Fibroblast of skin of abdomen (primary cell): ENCODE data around the gene GNA12.

Experiments
- DNase-seq: peaks from one replicate; pipeline ENCODE4 v3.0.0-alpha.2; 2013

Gene GNA12

DNA sequence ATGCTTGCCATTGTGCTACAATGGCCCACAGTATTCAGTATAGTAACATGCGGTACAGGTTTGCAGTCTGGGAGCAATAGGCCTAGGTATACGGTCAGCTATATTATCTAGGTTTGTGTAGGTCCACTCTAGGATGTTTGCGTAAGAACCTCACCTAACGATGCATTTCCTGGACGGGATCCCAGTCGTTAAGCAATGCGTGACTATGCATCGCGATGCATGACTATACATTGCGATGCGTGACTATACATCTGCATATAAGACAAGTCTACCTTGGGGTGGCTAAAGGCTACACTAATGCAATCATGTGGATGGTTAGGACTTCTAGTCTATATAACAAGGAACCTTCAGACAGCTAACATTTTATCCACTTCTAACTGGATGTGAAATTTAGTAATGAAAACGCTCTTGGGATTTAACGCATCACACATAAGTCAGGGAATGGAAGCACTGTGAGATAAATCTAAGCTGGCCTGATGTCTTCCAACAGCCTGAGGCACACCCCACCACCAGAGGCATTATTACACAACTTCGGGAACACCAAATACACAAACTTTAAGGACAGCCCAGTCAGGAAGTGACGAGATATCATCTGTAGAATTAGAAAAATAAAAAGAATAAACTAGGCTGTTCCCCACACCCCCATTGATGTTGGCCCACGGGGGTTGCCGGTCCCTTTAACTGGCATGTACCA is 9.2 kb downstream of the GNA12 start:
- DNase-seq, result no peak

DNA sequence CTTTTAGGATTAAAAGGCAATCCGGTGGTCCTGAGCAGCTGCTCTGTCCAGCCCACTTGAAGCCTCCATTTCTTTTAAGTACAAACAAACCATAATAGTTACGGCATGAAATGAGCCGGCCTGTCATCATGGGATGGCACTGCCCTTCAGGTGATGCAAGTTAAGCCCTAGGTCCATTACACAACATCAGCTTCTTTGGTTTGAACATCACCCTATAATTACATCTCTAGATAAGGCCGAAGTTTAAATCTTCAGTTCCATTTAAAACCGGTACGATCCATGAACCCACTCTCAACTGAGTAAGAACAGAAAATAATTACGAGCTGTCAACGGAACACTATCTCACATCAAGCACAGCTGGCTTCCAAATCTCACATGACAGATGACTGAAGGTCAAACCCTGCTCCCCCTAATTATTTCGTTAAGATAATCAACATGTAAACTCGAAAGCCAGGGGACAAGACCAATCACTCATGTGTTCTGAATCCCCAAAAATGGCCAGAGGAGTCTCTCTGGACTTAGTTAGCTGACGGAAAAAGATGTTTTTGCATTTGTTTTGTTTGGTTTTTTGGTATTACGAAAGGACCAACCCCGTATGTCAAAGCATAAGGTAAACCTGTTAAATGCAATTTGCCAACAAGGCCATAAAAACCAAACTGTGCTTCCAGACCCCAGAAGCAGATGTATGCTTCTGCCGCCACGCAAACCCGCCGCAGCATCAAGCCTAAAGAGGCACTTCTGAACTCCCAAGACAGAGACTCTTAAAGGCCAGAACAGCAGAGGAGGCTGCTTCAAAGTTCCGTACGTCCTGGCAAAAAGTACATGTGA is 10.8 kb downstream of the GNA12 start:
- DNase-seq, result no peak

DNA sequence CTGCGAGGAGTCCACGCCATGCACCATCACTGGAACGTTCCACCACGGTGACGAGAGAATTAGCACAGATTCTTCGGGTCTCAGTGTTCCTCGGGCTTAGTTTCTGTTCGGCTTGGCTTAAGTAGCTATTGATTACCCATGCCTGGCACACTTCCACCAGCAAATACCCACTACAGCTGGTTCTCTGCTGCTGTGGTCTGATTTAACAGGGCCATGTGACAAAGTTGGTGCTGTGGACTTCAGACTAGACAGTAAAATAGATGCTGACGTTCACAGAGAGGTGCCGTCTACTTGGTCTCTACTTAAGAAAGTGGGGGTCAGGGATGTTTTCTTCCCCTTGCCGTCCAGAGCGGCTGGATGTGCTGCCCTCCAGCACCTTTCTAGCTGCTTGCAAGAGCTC is 11.6 kb downstream of the GNA12 start:
- DNase-seq, result no peak

DNA sequence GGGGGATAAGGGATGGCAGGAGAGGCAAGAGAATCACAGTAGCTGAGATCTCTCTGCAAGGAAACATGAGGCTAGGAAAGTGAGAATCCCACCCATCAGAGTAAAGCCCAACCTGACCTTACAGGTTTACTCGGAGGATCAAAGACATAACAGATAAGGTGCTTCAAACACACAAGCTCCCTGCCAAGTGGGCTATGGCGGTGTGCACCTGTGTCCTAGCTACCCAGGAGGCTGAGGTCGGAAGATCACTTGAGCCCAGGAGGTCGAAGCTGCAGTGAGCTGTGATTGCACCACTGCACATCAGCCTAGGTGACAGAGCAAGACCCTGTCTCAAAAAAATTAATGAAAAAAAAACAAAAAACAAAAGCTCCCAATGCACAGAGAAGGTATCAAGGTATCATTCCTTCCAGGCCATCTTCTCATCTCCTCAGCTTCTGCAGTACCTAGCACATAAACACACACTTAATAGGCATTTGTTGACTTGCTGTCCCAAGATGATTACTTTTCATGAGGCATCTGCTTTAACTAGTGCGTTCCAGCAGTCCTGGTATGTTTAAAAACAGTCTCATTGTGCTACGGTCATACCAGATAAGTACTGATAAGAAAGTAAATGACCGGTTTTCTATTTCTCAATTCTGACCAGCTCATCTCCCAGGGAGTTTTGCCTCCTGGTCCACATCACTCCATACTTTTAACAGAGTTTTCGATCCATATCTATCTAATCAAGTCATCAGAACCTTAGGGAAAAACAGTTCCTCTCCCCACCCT is 13.3 kb downstream of the GNA12 start:
- DNase-seq, result no peak

DNA sequence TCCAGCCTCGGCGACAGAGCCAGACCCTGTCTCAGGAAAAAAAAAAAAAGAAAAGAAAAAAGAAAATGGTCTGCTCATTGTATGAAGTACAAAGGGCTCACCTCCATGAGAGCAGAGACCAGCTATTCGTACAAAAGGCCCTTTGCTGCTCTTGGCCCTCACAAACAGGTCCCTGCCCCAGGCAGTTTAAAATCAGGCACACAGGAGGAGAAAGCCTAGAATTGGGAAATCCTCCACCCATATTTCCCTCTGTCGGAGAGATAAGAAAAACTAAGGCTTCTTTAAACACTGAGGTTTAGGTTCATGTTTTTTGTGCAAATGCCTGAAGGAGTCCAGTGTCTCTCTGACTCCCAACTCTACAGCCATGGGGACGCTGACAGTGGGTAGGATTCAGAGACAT is 15.1 kb downstream of the GNA12 start:
- no peak for DNase-seq

DNA sequence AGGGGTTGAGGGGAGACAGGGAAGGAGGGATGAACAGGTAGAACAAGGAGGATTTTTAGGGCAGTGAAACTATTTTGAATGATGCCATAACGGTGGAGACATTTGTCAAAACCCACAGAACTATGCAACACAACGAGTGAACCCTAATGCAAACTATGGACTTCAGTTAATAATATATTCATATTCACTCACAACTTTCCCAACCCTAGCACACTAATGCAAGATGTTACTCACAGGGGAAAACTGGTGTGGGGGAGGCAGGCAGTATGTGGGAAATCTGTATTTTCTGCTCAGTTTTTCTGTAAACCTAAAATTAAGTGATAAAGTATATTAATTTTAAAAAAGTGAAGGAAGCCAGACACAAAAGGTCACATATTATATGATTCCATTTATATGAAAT is 17.3 kb downstream of the GNA12 start:
- DNase-seq, result no peak

DNA sequence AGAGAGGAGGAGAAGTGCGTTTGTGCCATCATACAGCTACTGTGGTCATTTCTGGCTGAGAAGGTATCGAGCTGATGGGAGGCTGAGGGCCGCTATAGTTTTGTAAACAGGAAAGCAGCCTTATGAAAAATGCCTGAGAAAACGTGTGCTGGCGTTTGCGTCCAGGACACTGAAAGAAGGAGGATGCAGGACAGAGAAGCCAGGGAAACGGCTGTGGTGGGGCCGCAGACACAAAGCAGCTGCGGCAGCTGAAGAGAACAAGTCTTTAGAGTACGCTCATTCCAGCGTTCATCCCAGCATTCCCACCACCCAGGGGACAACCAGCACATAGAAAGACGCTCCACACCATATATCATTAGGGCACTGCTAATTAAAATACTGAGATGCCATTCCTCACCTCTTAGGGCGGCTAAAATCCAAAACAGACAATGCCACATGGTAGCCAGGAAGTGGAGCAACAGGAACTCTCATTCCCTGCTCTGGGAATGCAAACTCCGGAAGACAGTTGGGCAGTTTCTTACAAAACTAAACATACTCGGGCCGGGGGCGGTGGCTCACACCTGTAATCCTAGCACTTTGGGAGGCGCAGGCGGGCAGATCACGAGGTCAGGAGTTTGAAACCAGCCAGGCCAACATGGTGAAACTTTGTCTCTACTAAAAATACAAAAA is 18.4 kb downstream of the GNA12 start:
- DNase-seq, result no peak

DNA sequence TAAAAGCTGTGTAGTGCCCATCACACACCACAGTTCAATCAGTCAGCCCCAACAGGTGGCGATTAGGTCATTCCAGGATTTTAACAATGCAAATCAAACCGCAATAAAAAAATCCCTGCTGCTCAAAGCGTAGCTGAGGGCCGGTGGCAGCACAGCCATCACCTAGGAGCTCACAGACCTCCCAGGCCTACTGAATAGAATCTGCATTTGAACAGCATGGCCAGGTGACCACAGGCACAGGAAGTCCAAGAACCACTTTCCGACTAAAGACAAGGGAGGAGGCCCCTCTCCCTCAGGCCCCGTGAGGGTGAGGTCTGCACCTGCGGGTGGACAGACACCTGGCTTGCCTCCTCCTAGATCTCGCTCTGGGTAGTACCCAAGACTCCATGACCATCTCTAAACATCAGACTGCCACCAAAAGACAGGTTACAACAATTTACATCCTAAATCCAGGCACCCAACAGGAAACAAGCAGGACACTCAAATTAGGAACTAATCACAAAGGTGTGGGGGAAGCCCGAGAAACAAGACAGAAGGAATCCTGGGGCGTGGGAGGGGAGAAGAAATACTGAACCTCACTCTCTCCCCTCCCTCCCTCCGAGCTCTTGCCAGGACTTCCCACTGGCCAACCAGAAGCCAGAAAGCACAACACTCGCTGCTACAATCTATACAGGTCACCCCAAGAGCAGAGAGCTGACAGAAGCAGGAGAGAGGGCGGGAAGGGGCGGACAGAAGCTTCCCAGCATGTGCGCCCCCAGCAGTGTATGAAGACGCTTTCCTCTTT is 19.2 kb downstream of the GNA12 start:
- DNase-seq, result no peak

DNA sequence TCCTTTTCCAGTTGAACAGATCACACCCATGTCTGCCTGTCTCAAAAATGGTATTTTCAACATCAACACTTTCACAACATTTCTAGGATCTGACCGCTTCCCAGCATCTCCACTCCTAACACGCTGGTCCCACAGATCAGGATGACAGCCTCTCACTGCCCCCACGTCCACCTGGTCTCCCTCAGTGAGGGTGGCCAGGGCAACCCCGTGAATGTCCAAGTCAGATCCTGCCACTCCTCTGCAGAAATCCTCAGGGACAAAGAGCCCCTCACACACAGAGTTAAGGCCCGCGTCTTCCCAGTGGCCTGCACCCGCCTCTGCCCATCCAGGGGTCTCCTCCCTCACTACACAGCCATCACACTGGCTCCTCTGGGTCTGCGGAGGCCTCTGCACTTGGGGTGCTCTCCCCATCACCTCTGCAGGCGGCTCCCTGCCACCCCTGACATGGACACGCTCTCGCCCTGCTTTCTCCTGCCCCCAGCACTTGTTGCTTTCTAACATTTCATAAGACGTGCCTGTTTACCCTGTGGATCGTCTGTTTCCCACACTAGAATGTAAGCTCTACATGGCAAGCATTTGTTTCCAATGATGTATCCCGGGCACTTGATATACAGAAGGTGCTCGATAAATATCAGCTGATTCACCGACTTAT is 20.0 kb downstream of the GNA12 start:
- no peak for DNase-seq

DNA sequence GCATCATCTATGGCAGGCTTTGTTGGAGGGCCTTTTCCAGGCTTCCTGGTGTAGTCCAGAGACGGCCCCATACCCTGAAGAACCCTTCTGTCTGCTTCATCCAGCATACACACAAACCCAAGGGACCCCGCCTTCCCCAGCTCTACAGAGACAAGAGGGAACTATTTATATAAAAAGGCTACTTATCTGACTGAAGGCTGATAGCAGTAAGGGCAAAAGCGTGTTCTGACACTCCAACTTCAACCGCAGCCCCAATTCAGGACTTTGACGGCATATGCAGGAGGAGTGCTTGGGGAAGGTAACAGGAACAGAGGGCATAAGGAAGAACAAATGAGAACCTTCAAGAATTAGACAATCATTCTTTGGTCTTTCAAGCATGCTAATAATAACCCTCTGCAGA is 21.0 kb downstream of the GNA12 start:
- DNase-seq, result no peak

DNA sequence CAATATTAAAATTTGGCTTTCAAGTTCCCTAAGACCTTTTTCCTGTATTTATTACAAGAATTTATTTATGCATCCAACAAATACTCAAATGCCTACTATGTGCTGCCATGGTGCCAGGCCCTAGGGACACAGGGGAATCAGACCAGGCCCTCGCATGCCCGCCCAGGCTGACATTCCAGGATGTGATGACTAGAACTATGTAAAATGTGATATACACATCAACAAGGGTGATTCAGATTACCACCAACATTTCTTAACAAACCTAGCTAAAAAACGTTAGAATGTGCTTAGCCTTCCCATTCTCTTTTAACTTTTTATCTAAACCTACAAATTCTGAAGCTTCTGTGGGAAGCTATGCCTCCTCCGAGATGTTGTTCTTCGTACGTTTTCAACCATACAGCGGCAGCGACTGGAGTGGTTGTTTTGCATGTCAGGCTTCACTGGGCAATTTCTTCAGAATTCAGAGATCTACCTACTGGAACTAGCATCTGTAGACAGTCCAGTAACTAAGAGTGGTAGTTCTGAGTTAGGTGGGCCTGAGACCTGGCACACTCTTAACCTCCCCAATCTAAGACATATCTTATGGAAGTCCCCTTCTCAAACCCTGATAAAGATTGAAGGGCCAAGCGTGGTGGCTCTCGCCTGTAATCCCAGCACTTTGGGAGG is 22.1 kb downstream of the GNA12 start:
- peak; percentile 90 for DNase-seq

DNA sequence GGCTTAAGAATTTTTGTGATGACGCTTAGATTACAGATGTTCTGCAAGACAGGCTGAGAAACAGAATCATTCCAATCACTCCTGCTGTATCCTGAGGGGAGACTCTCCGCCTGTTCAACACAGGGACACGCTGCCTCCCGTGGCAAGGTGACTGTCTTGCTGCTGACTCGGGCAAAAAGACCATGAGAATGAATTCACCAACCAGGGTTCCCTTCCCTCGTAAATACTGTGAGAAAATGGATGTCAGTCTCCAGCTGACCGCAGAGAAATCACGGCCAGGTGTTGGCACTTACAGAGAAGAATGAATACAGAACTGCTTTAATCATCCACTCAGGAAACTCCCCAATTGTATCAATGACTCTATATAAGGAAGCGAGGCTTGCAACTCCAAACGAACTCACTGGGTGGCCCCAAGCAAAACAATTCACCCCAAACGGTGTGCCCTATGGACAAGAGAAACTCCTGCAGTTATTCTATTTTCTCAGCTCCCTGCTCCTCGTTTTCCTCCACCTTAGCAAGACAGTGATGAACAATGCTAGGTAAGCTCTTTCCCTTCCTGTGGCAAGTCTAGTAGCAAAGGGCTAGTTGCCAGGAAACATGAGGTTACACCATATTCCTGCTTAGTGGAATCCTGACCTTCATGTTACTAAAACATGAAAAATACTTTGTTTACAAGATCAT is 22.8 kb downstream of the GNA12 start:
- peak; percentile 87 for DNase-seq

DNA sequence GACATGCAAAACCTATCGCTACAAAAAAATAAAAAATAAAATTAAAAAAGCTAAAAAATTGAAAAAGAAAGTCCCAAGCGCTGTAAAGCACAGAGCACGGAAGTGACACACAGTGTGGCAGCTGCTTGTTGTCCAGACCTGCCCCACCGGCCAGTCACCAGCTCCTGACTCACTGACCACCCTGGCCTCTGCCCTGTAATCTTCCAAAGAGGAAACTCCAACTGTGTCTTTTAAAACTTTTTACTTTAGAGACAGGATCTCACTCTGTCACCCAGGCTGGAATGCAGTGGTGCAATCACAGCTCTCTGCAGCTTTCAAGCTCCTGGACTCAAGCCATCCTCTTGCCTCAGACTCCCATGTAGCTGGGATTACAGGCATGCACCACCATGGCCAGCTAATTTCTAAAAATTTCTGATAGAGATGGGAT is 23.6 kb downstream of the GNA12 start:
- DNase-seq, result peak; percentile 97

DNA sequence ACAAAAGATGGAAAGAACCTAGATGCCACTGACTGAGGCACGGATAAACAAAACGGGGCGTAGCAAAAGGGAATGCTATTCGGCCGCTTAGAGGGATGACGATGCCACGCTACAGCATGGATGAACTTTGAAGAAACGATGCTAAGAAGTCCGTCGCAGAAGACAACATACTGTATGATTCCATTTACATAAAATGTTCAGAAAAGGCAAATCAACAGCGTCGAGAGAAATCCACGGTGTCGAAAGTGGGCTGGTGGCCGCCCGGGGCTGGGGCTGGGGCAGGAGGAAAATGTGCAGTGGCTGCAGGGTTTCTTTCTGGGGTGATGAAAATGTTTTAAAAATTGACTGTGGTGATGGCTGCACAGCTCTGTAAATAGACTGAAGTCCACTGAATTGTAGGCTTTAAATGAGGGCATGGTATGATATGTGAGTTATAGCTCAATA is 24.1 kb downstream of the GNA12 start:
- no peak for DNase-seq

DNA sequence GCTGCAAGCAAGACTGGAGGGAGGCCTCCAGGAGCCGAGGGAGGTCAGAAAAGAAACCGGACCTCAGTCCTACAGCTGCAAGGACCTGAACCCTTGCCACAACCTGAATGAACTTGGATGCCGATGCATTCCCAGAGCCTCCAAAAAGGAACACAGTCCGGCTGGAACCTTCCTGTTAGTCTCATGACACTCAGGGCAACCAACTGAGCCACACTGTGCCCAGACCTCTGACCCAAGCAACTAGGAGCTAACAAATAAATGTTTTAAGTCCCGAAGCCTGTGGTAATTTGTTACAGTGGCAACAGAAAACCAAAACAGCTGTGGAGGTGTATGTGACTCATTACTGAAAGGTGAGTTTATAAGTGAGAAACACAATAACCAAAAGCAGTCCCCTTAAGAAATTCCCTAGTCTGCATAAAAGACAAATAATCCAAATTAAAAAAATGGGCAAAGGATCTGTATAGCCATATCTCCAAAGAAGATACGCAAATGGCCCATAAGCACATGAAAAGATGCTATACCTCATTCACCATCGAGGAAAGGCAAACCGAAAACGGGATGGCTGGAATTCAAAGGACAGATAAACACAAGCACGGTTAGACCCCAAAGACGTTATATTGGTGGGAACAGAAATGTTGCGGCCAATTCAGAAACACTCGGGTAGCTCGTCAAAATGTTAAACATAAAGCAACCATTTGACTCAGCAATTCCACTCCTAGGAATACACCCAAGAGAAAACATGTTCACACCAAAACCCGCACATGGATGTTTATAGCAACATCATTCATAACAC is 24.8 kb downstream of the GNA12 start:
- no peak for DNase-seq

DNA sequence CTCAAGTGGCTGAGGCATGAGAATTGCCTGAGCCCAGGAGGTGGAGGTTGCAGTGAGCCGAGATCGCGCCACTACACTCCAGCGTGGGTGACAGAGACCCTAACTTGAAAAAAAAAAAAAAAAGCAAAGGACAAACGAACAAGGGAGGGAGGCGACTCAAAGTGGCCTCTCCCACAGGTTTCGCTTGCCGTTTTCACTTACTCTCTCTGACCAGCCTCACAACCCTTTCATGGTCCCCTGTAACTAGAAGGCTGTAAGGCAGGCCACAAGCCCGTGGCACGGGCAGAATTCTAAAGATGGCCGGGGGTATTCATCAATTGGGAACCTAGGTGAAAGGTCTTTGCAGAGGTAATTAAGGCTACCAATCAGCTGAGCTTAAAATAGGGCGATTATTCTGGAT is 25.5 kb downstream of the GNA12 start:
- no peak for DNase-seq

DNA sequence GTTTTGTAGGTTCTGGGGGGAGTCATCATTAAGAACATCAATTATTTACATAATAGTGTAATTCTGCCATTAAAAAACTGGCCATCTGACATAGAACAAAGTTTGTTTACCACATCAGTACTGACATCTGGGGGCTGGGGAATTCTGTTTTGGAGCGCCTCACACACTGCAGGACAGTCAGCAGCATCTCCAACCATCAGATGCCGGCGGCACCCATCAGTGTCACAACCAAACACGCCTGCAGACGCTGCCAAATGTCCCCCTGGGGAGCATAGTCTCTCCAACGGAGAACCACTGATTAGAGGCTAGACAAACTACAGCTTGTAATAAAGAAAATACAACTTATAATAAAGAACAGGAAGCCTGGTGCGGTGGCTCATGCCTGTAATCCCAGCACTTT is 26.0 kb downstream of the GNA12 start:
- no peak for DNase-seq

DNA sequence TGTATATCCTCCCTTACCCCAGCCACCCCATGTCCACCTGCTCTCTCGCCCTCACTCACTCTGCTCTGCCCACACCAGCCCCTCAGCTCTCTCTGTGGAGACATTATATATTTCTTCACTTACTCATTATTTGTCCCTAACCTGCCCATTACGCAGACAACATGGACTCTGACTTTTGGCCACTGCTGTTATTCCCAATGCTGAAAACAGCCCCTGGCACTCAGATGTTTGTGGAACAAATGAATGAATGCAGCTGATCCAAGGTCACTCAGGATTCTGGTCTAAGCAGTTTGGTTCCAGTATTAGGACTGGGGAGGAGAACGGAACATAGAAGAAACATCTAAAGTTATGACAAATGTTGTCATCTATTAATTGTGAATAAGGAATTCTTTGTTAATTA is 26.7 kb downstream of the GNA12 start:
- DNase-seq, result no peak

DNA sequence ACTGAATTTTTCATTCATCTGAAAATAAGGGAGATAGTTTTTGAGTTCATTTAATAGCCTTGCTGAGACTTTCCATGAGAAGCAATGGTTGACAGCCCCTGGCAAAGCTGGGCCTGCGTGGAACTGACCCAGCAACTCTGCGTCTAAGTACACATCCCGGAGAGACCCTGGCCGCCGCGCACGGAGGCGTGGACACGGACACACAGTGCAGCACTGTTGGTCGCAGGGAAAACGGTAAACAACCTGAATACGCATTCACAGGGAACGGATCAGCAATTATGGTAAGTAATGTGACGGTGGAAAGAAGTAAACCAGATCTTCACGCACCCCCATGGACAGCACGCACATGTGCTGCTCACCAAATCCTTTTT is 28.2 kb downstream of the GNA12 start:
- no peak for DNase-seq
